Measurements from ENCODE around the gene DNAL4.

Gene DNAL4

DNA sequence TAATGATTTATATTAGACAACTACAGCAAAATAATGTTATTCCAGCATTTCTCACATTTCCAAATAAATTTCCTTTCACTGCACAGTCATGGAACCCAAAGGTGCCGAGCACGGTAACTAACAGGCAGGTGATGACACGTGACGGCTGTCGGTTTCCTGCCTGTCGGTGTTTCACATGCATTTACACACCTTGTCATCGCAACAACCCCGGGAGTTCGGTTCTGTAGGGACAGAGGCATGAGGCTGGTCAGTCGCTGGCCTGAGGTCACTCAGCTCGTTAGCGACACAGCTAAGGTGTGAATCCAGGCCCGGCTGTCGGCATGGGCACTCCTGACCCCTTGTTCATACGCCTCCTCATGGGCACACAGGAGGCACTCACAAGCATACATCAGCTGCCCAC is 9.9 kb downstream of the DNAL4 start:
- no peak for DNase-seq

DNA sequence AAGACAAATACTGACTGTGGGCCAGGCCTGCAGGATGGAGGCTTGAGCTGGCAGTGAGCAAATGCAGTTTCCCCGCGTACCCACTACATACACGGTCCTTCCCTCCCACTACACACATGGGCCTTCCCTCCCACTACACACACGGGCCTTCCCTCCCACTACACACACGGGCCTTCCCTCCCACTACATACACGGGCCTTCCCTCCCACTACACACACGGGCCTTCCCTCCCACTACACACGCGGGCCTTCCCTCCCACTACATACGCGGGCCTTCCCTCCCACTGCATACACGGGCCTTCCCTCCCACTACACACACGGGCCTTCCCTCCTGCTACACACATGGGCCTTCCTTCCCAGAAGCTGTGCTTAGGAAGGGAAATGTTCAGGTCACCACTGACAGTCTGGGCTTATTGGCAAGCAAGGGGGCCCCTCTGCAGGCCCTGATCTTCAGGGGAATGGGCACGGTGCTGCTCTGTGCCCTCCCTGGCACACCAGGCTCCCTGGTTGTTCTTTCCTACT is 10.8 kb downstream of the DNAL4 start:
- no peak for DNase-seq

DNA sequence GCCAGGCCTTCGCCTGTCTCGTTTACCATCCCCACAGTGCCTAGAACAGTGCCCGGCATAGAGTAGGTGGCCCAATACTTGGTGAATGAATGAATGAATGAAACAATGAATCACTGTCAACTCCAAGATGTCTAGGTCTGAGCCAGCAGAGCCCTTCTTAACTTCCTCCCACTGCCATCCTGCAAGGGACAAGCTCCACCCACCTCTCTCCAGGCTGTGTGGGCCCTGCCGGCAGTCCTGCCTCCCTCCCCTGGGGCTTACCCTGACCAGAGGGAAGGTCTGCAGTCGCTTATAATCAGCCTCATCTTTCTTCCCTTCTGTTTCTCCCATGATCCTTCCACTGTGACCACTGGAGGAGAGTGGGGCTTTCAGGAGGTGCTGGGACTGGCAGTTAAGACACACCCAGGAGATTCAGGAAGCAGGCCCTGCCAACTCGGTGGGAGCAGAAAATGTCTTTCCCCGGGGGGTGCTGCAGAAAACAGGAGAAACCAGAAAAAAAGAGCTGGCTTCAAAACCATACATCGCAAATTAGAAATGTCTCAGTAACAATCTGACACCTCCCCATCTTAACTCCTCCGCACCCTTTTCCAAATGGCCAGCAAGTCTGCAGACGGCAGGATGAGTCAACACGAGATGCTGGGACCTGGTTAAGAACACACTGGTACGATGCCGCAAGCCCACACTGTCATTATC is 11.4 kb downstream of the DNAL4 start:
- peak; percentile 1 for DNase-seq

DNA sequence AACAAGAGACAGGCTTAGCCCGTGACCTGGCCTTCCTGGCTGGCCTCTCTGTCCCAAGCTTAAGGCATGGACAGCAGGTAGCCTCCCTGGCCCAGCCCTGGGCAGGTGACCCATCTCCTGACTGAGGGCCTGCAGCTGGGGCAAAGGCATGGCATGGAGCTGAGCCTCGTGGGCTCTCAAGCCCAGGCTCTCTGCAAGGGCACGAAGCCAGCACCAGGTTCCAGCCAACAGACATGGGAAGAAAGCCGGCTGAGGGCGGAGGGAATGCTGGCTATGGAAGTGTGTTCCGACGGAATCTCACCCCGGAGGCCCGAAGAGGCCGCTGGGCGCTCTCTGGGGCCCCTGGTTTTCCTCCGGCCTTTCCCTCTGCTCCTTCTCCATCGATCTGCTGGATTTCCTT is 12.9 kb downstream of the DNAL4 start:
- DNase-seq, result no peak

DNA sequence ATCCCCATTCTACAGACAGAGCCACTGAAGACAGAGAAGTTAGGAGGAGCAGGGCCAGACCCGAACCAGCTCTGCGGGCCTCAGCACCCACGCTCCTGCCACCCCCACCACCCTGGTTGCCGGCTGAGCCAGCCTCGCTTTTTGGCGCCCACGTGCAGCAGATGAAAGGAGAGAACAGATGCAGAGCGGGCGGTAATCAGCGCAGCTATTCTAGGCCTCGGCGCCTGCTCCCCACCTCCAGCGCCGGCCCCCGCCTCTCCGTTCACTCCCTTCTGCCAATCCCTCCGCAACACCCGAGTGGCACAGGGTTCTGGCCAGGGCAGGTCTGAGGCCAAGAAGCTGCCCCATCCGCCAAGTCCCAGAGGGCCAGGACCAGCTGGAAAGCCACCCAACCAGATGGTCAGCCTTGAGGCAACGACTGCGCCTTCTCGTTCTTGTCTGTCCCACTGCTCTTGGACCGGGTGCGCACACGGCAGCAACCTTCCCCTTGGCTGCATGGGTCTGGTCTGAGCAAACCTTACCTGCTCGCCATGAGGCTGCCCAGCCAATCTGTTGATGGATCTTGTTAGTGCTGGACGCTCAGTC is 16.8 kb downstream of the DNAL4 start:
- DNase-seq, result no peak

DNA sequence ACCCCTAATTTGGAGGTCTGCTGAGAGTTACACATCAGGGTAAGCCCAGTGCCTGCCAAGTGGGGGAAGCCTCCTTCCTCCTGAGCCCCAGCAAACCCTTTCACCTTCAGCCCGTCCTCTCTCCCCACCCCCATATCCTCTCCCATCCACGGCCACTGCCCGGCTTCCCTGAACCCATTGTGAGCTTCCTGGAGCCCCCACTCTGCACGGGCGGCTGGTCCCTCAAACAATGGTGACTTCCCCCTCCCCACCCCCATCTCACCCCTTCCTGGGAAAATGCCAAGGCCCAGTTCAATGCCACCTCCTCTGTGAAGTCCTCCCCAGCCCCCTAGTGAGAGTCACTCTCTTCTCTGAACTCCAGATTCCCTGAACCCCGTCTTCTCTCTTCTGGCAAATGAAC is 17.9 kb downstream of the DNAL4 start:
- no peak for DNase-seq

DNA sequence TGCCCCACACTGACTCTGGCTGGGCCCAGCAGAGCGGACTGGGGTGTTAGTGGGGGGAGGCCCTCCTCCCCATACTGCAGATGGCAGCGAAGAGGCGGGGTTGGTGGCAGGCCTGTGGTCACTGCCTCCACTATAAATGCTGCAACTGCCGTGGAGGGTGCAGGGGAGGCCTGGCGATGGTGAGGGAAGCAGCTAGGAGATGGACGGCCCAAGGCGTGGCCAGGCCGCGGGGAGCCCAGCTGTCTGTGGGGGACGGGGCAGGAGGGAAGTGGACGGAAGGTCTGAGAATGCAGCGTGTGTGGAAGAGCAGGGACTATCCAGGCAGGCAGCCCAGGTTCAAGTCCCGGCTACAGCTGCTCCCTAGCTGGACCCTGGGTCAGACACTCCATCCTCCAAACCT is 18.3 kb downstream of the DNAL4 start:
- no peak for DNase-seq

DNA sequence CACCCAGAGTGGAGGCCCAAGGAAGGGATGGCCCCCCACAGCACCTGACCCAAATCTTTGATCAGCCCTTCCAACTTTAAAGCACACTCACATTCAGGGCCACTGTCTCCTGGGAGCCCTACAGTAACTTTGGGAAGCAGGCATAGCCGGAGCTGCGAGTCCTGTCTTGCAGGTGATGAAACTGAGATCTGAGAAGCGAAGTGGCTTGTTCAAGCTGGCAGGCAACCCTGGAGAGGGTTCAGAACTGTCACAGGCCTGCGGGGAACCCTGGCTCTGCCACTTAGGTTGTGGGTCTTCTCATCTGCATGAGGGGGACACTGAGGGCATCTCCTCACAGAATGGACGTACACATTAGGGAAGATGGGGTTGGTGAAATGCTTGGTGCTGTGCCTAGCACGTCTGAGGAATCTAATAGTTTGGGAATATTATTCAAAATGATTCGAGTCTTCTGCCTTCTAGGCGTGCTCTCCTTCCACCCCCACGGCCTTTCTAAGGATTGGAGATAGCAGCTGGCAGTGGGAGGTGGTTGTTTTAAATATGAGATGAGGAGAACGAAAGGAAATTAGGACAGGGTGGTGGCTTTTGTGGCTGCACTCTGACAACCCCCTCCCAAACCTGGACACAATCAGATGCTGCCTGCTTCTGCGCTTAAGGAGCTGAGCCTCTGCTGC is 19.3 kb downstream of the DNAL4 start:
- DNase-seq, result no peak

DNA sequence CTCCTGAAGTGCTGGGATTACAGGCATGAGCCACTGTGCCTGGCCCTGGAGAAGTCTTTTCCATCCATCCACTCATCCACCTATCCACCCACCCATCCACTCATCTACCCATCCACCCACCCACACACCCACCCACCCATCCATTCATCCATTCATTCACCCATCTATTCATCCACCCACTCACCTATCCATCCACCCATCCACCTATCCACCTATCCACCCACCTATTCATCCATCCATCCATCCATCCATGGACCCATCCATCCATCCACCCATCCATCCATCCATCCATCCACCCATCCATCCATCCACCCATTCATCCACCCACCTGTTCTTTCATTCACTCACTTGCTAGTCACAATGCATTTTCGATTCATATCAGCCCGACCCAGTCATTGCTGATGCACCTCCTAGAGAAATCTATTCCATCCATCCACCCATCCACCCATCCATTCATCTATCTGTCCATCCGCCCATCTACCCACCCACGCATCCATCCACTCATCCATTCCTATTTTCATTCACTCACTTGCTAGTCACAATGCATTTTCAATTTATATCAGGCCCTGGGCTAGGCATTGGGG is 20.5 kb downstream of the DNAL4 start:
- no peak for DNase-seq

DNA sequence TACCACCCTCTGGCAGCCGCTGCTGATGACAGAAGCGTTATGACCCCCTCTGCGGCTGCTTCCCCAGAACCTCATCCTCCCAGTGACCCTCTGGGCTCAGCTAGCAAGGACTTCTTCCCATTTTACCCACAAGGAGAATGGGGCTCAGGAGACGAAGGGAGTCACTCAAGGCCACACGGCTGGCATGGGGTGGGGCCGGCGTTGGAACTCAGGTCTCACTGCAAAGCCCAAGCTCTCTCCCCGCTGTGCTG is 21.4 kb downstream of the DNAL4 start:
- no peak for DNase-seq

DNA sequence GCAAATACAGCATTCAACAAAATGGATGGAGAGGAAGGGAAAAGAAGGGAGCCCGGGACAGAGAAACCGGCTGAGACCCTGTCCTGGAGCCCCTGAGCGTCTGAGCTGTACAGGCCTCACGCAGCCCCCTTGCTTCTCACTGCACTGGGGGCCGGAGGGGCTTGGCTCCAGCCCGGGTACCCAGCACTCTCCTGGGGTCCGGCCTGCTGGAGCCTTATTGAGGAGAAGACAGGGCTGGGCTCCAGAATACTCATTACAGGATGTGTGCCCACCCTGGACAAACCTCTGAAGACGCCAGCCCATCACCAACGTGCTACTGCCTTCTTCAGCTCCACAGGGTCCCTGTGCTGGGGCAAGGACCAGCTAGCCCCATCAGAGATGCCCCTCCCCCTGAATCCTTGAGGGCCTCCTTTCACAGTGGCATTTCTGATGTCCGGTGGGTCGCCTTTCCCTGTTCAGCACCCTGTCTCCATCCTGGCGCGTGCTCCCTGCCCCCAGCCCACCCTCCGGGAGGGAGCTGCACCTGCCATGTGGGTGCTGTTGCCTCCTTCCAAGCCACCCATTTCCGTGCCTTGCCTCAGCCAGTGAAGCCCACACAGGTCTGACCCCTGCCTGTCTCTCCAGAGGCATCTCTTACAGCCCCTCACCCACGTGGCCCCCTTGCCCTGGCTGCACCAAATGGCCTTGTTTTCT is 23.5 kb downstream of the DNAL4 start:
- DNase-seq, result no peak

DNA sequence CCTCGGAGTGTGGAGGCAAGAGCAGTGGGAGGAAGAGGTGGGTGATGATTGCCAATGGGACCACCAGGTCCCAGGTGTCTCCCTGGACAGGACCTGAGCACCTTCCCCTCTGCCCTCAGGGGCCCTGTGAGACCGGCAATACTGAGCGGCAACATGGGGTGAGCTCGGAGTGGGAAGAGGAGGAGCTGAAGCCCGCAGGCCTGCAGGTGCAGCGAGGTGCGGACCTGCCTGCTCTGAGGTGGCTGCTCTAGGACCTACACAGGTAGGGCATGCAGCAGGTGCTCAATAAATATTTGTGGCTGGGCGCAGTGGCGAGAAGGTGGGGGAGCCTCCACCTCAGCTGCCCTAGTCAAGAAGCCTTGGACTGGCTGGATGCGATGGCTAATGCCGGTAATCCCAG is 25.9 kb downstream of the DNAL4 start:
- no peak for DNase-seq

DNA sequence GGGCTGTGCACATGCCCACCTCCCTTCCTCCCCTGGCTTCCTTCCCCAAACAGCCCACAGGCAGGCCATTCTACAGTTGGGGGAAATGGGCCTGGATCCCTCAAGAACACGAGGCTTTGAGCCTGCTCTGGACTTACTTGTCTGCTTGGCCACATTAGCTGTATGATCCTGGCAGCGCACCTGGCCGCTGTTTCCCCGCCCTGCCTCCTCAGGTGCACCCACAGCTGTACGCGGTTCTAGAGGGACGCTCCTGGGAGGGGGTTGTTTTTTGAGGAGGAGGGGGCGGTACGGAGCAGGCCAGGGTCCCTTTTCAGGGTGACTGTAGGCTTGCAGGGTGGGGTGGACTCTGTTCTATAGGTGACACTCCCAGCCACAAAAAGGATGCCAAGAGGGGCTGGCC is 26.6 kb downstream of the DNAL4 start:
- DNase-seq, result no peak

DNA sequence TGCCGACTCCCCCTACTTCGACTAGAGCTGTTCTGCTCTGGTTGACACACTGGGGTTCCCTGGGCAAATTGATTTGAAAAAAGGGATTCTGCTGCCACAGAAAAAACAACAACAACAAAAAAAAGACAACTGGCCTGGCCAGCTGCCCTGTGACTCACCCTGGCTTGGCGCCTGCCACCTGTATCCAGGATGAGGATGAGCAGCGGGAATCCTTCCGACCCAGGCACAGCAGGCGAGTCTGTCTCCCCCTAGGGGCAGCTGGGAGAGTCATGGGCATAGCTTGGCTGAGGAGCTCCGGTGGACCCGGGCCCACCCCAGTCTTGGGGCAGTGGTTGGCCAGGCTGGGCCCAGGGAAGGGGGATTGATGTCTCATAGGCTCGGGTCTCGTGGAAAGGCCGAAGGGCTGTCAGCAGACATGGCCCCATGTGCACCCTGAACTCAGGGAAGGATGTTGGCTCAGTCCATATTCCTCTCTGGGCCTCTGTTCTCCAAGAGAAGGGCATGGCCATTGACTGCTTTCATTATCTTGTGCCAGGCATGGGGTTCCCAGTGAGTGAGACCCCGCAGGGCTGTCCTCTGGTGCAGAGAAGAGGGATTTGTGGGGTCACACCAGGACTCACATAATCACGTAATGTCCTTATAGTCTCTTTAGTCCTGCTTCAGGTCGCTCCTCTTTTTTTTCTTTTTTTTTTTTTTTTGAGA is 27.7 kb downstream of the DNAL4 start:
- peak; percentile 71 for DNase-seq

DNA sequence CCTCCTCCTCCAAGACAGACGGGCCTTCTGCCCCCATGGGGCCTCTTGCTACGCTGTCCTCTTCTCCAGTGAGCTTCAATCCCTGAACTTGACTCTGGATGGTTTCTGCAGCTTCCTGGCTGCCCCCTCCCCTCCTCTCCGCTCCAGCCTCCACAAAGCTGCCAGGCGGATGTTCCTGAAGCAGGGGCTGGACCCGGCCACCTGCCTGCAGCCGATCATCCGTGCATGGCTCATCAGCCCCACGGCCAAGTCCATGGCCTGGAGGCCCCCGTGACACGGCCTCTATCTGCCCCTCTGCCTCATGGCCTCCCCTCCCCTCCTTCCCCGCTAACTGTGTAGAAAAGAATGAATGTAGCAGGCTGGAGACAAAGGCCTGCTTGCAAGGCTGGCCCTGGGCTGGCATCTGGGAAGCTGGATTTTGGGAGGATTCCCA is 31.4 kb downstream of the DNAL4 start:
- DNase-seq, result no peak

DNA sequence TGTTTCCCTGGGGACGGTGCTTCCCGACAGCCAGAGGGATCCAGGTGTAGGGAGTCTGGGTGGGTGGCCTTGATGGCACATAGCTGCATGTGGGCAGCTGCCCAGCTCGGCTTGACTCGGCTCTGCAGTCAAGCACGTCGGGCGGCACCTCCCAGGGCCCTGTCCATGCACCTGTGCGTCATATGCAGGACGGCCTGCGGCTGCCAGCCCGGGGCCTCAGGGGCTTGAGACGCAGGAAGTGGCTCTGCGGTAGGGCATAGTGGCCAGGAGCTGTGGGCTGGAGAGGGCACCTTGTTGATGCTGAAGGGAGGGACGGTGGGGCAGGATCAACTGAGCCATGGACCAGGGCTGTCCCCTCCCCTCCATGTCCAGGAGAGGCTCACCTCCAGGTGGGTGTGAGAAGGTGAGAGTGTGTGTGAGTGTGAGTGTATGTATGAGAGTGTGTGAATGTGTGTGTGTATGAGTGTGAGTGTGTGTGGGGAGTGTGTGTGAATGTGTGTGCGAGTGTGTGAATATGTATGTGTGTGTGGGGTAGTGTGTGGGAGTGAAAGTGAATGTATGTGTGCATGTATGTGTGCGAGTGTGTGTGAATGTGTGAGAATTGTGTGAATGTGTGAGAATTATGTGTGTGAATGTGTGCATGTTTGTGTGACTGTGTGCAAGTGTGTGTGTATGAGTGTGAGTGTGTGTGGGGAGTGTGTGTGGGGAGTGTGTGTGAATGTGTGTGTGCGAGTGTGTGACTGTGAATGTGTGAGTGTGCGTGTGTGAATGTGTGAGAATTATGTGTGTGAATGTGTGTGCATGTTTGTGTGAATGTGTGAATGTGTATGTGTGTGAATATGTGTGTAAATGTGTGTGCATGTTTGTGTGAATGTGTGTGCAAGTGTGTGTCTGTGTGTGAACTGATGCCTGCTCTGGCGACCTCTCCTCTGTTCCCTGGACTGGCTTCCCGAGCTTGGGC is 32.5 kb downstream of the DNAL4 start:
- no peak for DNase-seq

DNA sequence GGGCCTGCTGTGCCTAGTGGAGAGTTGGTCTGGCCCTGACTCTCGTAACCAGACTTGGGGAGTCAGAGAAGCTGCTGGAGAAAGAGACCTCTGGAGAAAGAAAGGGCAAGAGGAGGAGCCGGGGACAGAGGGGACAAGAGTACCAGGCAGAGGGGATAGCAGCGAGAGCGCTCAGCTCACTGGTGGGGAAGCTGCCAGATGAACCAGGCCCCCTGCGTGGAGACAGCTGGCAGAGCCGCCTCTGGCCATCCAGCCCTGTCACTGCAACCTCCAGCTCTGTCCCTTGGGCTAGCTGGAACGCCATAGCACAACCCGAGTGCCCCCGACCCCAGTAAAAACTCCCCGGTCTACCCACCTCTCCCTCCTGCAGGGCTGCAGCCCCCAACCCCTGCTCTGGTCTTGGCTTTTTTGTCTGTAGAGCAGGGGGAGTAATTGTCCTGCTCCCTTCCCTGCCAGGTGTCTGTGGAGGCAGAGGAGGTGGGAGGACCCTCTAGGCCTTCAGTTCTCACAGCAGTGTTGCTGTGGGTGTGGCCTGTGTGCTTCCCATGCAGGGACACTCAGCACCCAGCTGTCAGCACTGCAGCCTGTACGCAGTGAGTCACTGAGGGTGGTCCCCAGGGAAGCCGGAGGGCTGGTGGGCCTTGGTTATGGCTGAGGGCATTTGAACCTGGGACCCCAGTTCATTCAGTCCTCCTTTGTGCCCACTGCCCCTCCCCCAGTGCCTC is 33.3 kb downstream of the DNAL4 start:
- DNase-seq, result no peak

DNA sequence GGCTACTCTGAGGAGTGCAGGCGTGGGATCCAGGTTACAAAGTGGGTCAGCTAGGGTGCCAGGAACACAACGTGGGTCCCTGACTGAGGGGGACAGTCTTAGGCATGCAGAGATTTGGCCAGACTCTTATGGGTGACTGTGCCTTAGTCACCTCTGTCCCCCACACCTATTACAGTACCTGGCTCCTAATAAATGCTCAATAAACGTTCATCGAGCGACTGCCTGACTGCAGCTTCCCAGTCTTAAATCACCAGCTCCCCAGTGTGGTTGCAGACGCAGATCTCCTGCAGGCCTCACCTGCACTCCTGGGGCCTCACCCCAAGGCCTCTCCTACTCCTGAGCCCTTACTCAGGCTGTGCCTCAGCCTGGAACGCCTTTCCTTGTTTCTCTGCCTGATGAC is 34.9 kb downstream of the DNAL4 start:
- DNase-seq, result no peak

DNA sequence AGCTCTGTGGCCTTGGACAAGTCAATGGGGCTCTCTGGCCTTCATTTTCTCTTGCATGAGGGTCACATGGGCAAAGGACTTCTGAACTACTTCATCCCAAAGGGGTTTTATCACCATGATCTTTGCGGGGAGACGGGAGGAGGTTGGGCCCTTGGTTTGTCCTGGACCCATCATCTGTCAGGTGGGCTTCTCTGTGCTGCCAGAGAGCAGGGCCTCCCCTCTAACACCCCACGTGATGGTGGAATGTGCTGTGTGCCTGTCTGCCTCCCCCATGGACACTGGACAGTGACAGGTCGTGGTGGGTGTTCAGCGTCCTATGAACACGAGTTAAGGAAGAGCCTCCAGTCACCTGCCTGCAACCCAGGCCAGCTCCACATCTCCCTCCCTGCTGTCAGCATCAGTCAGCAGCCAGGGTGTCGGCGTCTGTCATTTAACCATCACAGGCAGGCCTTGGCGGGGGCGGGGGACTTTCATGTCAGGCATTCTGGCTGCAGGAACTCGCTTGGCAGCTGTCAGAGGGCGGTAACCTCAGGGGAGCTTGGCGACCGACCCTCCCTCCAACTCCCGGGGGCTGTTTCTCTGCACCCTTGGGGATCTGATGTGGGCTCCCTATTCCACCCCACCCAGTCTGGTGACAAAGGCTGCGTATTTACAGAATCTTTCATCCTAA is 35.5 kb downstream of the DNAL4 start:
- no peak for DNase-seq

DNA sequence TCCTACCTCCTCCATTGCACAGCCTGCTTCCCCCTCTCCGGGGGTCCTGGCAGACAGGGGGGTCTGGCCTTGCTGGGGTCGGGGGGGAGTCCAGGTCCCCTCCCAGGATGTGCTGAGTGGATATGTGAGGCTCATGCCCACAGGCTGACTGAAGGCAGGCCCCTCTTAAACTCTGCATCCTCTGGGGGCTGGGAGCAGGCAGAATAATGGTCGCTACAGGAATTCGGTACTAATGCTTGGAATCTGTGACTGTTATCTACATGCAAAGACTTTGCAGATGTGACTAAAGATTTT is 36.5 kb downstream of the DNAL4 start:
- DNase-seq, result no peak
